ENCODE data around the gene GPRC5C. TPM values are rescaled to one million over a fixed set of nuclear protein-coding genes. Genes with fewer than 3 reads are reported as not detected.
A peak's percentile ranks its signal among the peaks of the same experiment; 100 is the strongest.

Gene GPRC5C
- total and polyA plus RNA-seq, 2 of the 13 experiments (the other 11 are each of a cell fraction or from before 2014, with no cell fraction given), result 85.6 to 300 TPM

DNA sequence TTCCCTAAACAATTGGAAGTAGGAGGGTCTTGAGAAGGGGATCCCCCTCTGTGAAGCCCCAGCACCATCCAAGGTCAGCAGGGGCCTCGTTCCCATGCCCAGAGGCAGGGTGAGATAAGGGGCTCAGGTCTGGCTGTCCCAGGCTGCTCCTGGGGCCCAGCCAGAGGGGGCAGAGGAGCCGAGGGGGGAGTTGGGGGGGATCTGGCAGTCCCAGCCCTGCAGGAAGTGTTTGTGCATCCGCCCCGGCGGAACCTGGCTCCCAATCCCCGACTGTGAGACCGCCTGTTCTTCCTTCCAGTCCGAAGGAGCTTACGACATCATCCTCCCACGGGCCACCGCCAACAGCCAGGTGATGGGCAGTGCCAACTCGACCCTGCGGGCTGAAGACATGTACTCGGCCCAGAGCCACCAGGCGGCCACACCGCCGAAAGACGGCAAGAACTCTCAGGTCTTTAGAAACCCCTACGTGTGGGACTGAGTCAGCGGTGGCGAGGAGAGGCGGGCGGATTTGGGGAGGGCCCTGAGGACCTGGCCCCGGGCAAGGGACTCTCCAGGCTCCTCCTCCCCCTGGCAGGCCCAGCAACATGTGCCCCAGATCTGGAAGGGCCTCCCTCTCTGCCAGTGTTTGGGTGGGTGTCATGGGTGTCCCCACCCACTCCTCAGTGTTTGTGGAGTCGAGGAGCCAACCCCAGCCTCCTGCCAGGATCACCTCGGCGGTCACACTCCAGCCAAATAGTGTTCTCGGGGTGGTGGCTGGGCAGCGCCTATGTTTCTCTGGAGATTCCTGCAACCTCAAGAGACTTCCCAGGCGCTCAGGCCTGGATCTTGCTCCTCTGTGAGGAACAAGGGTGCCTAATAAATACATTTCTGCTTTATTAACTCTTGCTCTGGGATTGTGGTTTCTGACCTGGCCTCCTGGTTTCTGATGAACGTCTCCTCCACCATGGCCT is 14.9 kb downstream of the GPRC5C start (continued):
- TF ChIP-seq, protein P1, sequence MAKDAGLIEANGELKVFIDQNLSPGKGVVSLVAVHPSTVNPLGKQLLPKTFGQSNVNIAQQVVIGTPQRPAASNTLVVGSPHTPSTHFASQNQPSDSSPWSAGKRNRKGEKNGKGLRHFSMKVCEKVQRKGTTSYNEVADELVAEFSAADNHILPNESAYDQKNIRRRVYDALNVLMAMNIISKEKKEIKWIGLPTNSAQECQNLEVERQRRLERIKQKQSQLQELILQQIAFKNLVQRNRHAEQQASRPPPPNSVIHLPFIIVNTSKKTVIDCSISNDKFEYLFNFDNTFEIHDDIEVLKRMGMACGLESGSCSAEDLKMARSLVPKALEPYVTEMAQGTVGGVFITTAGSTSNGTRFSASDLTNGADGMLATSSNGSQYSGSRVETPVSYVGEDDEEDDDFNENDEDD (CRISPR knock-in tag; IDR thresholded peaks at IDR 0.05; ENCODE audit: borderline replicate concordance), result no peak
- no peak for TF ChIP-seq ZNF432 (CRISPR knock-in tag; IDR thresholded peaks at IDR 0.05; ENCODE audit: borderline replicate concordance)
- peak; percentile 47 for TF ChIP-seq PTBP1 (IDR thresholded peaks at IDR 0.05; ENCODE audit: low read depth, low read length, poor library complexity, severe bottlenecking)
- no peak for TF ChIP-seq ZNF883 (CRISPR knock-in tag; IDR thresholded peaks at IDR 0.05; ENCODE audit: not compliant biosample characterization)
- TF ChIP-seq ZBTB33 (CRISPR knock-in tag; IDR thresholded peaks at IDR 0.05), result peak; percentile 84; the same call in 1 of the 2 replicates

- Histone ChIP-seq H4K20me1 (ENCODE audit: insufficient read depth, low read length) (no peaks in the 10 kb centered on the region; the same call in 1 of the 2 replicates), H3K4me1 (ENCODE audit: insufficient read depth, low read length) (peaks cover 32% of the 10 kb centered on the region), H3K9me3 (ENCODE audit: low read length) (no peaks in the 10 kb centered on the region), H2AFZ (ENCODE audit: low read length) (no peak overlapping the region), H3K79me2 (ENCODE audit: insufficient read depth, low read length) (peaks cover 4% of the 10 kb centered on the region), H3K27ac (ENCODE audit: extremely low read length, insufficient read depth, low read length) (no peak overlapping the region), H3K4me2 (ENCODE audit: low read depth, low read length) (no peak overlapping the region), H3K4me3 (replicated peaks in 1 of 3; ENCODE audit: insufficient read depth in 1 of 3, low read depth in 2 of 3, low read length in 3 of 3) (no peak overlapping the region), H3K36me3 (replicated peaks in 1 of 2; ENCODE audit: control insufficient read depth in 1 of 2, insufficient read depth in 2 of 2, low read length in 2 of 2) (peaks cover 23 to 42% of the 10 kb centered on the region in 2 experiments), H3K27me3 (ENCODE audit: control insufficient read depth in 1 of 2, insufficient read depth in 2 of 2, low read length in 2 of 2) (no peaks in the 10 kb centered on the region), H3K9ac (ENCODE audit: insufficient read depth, low read depth, low read length) (no peak overlapping the region)
- POLR2A ChIA-PET, result interaction anchor here (0.6 to 2.6 kb wide), 4 partner anchors 10 to 31 kb away, joined by 3 to 13 read pairs (median 3); no protein-coding TSS in a partner anchor
- in situ Hi-C loops (cut with HindIII; ENCODE audit: extremely low pct_ligation_motif_present, low pct_unique_long_range_greater_than_20kb) (loop anchor here (25.0 kb wide), 2 partner anchors 660 to 1160 kb away; no protein-coding TSS in a partner anchor), intact Hi-C loops (cut with micrococcal nuclease; ENCODE audit: unreplicated experiment) (no loop called here)
- 96% methylated on average over 11 of the region's 11 CpGs for WGBS (ENCODE audit: low lambda C conversion rate)
- ATAC-seq (no peak), DNase-seq (ENCODE audit: low spot score) (no peak), FAIRE-seq (no peak)
- BruUV-seq (replicated peaks), result no TSS peak
- CTCF ChIA-PET (ENCODE audit: low intra/inter-chr PET ratio, low total read pairs), result no interaction called here
- TF ChIP-seq ZNF564 (CRISPR knock-in tag; IDR thresholded peaks at IDR 0.05) (no peak), SOX13 (IDR thresholded peaks at IDR 0.05) (no peak), SOX13 (CRISPR knock-in tag; conservative IDR thresholded peaks at IDR 0.05 in 1 of 2, IDR thresholded peaks at IDR 0.05 in 1 of 2) (no peak), ZNF746 (CRISPR knock-in tag; IDR thresholded peaks at IDR 0.05) (no peak), ZSCAN20 (CRISPR knock-in tag; IDR thresholded peaks at IDR 0.05; ENCODE audit: borderline replicate concordance) (no peak), TP53 (CRISPR knock-in tag; conservative IDR thresholded peaks at IDR 0.05) (no peak), POLR2A (IDR thresholded peaks at IDR 0.05; ENCODE audit: insufficient read depth in 1 of 2, low read depth in 2 of 2, low read length in 2 of 2) (peak in 1 of 2 experiments; percentile 21; a peak in 1 of 4 replicates), ZFP37 (CRISPR knock-in tag; IDR thresholded peaks at IDR 0.05; ENCODE audit: borderline replicate concordance) (no peak), RBM22 (optimal IDR thresholded peaks at IDR 0.05; ENCODE audit: low read length) (peak; percentile 31), ZBTB8A (CRISPR knock-in tag; IDR thresholded peaks at IDR 0.05; ENCODE audit: borderline replicate concordance, low read depth) (no peak), PAX8 (CRISPR knock-in tag; IDR thresholded peaks at IDR 0.05; ENCODE audit: borderline replicate concordance) (no peak)
These were observed 15.8 kb downstream of the GPRC5C start for GRCh38 chr17:74447628-74448159.

All from HepG2 (cell line).